ENCODE measurements around the gene SKIDA1.

DNA sequence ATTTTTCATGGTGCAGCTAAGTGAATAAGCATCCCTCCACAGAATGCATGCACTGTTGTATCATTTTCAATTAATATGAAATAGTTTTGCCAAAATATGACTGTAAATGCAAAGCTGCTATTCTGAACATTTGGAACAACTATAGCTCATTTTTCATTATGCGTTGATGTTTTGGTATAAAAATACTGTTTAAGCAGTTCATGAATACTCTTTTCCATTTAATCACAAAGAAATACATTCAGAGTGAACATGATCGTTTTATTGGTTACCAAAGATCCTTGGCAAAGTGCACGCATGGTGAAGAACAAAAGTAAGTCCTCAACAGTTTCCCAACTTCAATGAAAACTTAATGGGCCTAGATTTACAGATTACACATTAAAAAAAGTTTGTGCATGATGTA is 33.1 kb downstream of the SKIDA1 start:
- TF ChIP-seq POLR2A (IDR thresholded peaks at IDR 0.05) (no peak), POLR2AphosphoS5 (IDR thresholded peaks at IDR 0.05) (no peak)
- TF ChIP-seq, protein P1, sequence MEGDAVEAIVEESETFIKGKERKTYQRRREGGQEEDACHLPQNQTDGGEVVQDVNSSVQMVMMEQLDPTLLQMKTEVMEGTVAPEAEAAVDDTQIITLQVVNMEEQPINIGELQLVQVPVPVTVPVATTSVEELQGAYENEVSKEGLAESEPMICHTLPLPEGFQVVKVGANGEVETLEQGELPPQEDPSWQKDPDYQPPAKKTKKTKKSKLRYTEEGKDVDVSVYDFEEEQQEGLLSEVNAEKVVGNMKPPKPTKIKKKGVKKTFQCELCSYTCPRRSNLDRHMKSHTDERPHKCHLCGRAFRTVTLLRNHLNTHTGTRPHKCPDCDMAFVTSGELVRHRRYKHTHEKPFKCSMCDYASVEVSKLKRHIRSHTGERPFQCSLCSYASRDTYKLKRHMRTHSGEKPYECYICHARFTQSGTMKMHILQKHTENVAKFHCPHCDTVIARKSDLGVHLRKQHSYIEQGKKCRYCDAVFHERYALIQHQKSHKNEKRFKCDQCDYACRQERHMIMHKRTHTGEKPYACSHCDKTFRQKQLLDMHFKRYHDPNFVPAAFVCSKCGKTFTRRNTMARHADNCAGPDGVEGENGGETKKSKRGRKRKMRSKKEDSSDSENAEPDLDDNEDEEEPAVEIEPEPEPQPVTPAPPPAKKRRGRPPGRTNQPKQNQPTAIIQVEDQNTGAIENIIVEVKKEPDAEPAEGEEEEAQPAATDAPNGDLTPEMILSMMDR (IDR thresholded peaks at IDR 0.05), result no peak

Data from stomach (tissue), 4 donors.